Measurements from ENCODE around the gene STXBP2.

- TF ChIP-seq, protein P1, sequence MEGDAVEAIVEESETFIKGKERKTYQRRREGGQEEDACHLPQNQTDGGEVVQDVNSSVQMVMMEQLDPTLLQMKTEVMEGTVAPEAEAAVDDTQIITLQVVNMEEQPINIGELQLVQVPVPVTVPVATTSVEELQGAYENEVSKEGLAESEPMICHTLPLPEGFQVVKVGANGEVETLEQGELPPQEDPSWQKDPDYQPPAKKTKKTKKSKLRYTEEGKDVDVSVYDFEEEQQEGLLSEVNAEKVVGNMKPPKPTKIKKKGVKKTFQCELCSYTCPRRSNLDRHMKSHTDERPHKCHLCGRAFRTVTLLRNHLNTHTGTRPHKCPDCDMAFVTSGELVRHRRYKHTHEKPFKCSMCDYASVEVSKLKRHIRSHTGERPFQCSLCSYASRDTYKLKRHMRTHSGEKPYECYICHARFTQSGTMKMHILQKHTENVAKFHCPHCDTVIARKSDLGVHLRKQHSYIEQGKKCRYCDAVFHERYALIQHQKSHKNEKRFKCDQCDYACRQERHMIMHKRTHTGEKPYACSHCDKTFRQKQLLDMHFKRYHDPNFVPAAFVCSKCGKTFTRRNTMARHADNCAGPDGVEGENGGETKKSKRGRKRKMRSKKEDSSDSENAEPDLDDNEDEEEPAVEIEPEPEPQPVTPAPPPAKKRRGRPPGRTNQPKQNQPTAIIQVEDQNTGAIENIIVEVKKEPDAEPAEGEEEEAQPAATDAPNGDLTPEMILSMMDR (IDR thresholded peaks at IDR 0.05) = no peak
- TF ChIP-seq EZH2 (IDR thresholded peaks at IDR 0.05) (no peak), EZH2phosphoT487 (IDR thresholded peaks at IDR 0.05) (no peak)
Observed at GRCh38 chr19:7640803-7641202, 3.9 kb downstream of the STXBP2 start.
